ENCODE measurements around the gene CERK. TPM values are rescaled to one million over a fixed set of nuclear protein-coding genes. Genes with fewer than 3 reads are reported as not detected.

CERK gene
- total RNA-seq, 1 donor from 2014 or later: 46.3 TPM

- TF ChIP-seq CTCF (IDR thresholded peaks at IDR 0.05; ENCODE audit: insufficient read depth, low read length, poor library complexity, severe bottlenecking): no peak
- H3K36me3 ChIP-seq (ENCODE audit: control insufficient read depth, insufficient read depth, low read length): no peaks in the 10 kb centered on the region
- no peak for DNase-seq (ENCODE audit: low read depth)
- H3K27me3 ChIP-seq (ENCODE audit: control insufficient read depth, insufficient read depth, low read length): no peaks in the 10 kb centered on the region
- H3K4me3 ChIP-seq (ENCODE audit: low read depth, low read length): no peak overlapping the region
Measured at GRCh38 chr22:46757104-46757503, 19.1 kb upstream of the CERK start.

GRCh38 chr22:46756097-46756496, 18.0 kb upstream of the CERK start:
- no peaks in the 10 kb centered on the region for H3K27me3 ChIP-seq (ENCODE audit: control insufficient read depth, insufficient read depth, low read length)
- H3K4me3 ChIP-seq (ENCODE audit: low read depth, low read length): no peak overlapping the region
- no peak for DNase-seq (ENCODE audit: low read depth)
- TF ChIP-seq CTCF (IDR thresholded peaks at IDR 0.05; ENCODE audit: insufficient read depth, low read length, poor library complexity, severe bottlenecking): no peak
- no peaks in the 10 kb centered on the region for H3K36me3 ChIP-seq (ENCODE audit: control insufficient read depth, insufficient read depth, low read length)

- DNase-seq (ENCODE audit: low read depth): no peak
- Histone ChIP-seq H3K27me3 (ENCODE audit: control insufficient read depth, insufficient read depth, low read length) (no peaks in the 10 kb centered on the region), H3K4me3 (ENCODE audit: low read depth, low read length) (no peak overlapping the region), H3K36me3 (ENCODE audit: control insufficient read depth, insufficient read depth, low read length) (no peaks in the 10 kb centered on the region)
- TF ChIP-seq CTCF (IDR thresholded peaks at IDR 0.05; ENCODE audit: insufficient read depth, low read length, poor library complexity, severe bottlenecking): no peak
Measured at GRCh38 chr22:46755525-46755924, 17.5 kb upstream of the CERK start.

GRCh38 chr22:46754826-46755225, 16.8 kb upstream of the CERK start:
- H3K4me3 ChIP-seq (ENCODE audit: low read depth, low read length): no peak overlapping the region
- TF ChIP-seq CTCF (IDR thresholded peaks at IDR 0.05; ENCODE audit: insufficient read depth, low read length, poor library complexity, severe bottlenecking): no peak
- H3K36me3 ChIP-seq (ENCODE audit: control insufficient read depth, insufficient read depth, low read length): no peaks in the 10 kb centered on the region
- no peak for DNase-seq (ENCODE audit: low read depth)
- no peaks in the 10 kb centered on the region for H3K27me3 ChIP-seq (ENCODE audit: control insufficient read depth, insufficient read depth, low read length)

- no peak for TF ChIP-seq CTCF (IDR thresholded peaks at IDR 0.05; ENCODE audit: insufficient read depth, low read length, poor library complexity, severe bottlenecking)
- Histone ChIP-seq H3K36me3 (ENCODE audit: control insufficient read depth, insufficient read depth, low read length) (no peaks in the 10 kb centered on the region), H3K27me3 (ENCODE audit: control insufficient read depth, insufficient read depth, low read length) (no peaks in the 10 kb centered on the region), H3K4me3 (ENCODE audit: low read depth, low read length) (no peak overlapping the region)
- peak; percentile 89 for DNase-seq (ENCODE audit: low read depth)
Measured at GRCh38 chr22:46754110-46754799, 16.2 kb upstream of the CERK start.

- no peak for TF ChIP-seq CTCF (IDR thresholded peaks at IDR 0.05; ENCODE audit: insufficient read depth, low read length, poor library complexity, severe bottlenecking)
- no peaks in the 10 kb centered on the region for H3K27me3 ChIP-seq (ENCODE audit: control insufficient read depth, insufficient read depth, low read length)
- no peak overlapping the region for H3K4me3 ChIP-seq (ENCODE audit: low read depth, low read length)
- DNase-seq (ENCODE audit: low read depth): no peak
- no peaks in the 10 kb centered on the region for H3K36me3 ChIP-seq (ENCODE audit: control insufficient read depth, insufficient read depth, low read length)
Measured at GRCh38 chr22:46753761-46754109, 15.7 kb upstream of the CERK start.

All from kidney epithelial cell (primary cell).